OCI-LY3 (cell line): ENCODE measurements around the gene MMP14.

ENCODE experiments used
- EZH2phosphoT487 ChIP-seq: fragments of 200-600 bp; shearing (Covaris generic); IDR thresholded peaks from 2 replicates; pipeline ENCODE4 v1.6.1; 2018; ENCODE audit warnings: antibody characterized with exemption, mixed run types, low read depth
- TF ChIP-seq, protein P1 (sequence below): fragments of 200-600, 300-600 bp; sonication (generic); IDR thresholded peaks from 2 replicates; pipeline ENCODE4 v1.5.1; 2014; ENCODE audit warnings: antibody characterized with exemption, low read length, low read depth

DNA sequence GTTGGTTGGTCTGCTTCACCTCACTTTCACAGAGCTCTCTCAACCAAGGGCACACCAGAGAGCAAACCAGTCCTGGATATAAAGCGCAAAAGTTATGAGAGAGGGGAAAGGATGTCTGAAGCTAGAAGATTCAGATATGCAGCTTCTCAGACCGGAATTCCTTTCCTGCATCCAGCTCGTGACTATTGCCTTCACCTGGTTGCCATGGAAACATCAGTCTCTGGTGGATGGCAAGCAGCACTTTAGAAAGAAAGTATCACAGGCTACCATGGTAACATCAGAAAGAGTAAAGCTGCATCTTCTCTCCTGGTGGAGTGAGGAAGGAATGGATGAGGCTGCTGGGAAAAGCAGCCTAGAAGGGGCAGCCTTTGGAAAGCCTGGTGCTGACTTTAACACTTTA lies 60.4 kb downstream of the MMP14 start:
- TF ChIP-seq, protein P1, sequence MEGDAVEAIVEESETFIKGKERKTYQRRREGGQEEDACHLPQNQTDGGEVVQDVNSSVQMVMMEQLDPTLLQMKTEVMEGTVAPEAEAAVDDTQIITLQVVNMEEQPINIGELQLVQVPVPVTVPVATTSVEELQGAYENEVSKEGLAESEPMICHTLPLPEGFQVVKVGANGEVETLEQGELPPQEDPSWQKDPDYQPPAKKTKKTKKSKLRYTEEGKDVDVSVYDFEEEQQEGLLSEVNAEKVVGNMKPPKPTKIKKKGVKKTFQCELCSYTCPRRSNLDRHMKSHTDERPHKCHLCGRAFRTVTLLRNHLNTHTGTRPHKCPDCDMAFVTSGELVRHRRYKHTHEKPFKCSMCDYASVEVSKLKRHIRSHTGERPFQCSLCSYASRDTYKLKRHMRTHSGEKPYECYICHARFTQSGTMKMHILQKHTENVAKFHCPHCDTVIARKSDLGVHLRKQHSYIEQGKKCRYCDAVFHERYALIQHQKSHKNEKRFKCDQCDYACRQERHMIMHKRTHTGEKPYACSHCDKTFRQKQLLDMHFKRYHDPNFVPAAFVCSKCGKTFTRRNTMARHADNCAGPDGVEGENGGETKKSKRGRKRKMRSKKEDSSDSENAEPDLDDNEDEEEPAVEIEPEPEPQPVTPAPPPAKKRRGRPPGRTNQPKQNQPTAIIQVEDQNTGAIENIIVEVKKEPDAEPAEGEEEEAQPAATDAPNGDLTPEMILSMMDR, result no peak
- TF ChIP-seq EZH2phosphoT487, result no peak
